Measurements from ENCODE around the gene RSRC1.
"Not testable (repeated sequence)": the region's sequence is repeated elsewhere in the genome, so short reads cannot be mapped to it uniquely, and the experiment has no call there.

The RSRC1 gene

DNA sequence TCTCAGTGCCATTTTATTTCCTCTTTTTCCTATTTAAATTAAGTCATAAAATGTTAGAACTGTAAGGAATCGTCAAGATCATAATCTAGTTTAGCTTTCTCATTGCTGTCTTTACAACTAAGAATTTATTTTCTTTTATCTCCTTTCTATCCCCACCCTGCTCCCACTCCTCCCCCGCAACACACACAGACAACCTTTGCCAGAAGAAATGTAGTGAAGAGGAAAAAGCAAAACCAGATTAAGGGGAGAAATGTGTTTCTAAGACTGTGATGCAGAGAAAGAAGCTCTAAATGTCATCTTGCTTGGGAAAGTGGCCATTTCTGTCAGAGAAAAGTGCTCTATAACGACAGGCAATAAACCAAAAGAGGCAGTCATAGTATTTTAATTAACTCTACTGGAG lies 382.8 kb downstream of the RSRC1 start:
- H3K4me3 ChIP-seq (ENCODE audit: low read depth, low read length), result no peak overlapping the region
- DNase-seq (ENCODE audit: low read depth), result no peak
- TF ChIP-seq, protein P1, sequence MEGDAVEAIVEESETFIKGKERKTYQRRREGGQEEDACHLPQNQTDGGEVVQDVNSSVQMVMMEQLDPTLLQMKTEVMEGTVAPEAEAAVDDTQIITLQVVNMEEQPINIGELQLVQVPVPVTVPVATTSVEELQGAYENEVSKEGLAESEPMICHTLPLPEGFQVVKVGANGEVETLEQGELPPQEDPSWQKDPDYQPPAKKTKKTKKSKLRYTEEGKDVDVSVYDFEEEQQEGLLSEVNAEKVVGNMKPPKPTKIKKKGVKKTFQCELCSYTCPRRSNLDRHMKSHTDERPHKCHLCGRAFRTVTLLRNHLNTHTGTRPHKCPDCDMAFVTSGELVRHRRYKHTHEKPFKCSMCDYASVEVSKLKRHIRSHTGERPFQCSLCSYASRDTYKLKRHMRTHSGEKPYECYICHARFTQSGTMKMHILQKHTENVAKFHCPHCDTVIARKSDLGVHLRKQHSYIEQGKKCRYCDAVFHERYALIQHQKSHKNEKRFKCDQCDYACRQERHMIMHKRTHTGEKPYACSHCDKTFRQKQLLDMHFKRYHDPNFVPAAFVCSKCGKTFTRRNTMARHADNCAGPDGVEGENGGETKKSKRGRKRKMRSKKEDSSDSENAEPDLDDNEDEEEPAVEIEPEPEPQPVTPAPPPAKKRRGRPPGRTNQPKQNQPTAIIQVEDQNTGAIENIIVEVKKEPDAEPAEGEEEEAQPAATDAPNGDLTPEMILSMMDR (IDR thresholded peaks at IDR 0.05; ENCODE audit: low read depth, low read length, missing control alignments), result no peak

DNA sequence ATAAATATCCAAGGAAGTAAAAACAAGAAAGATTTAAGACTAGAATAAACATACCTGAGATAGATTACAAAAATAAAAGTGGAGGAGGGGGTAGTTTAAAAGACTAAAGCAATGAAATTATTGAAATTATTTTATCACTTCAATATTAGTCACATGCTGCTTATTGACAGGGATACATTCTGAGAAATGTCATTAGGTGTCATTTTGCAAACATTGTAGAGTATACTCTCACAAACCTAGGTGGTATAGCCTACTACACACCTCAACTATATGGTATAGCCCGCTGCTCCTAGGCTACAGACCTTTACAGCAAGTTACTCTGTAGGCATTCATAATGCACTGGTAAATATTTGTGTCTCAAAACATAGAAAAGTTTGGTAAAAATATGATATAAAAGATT lies 384.0 kb downstream of the RSRC1 start:
- DNase-seq (ENCODE audit: low read depth), result no peak
- TF ChIP-seq, protein P1 (IDR thresholded peaks at IDR 0.05; ENCODE audit: low read depth, low read length, missing control alignments), result no peak
- no peak overlapping the region for H3K4me3 ChIP-seq (ENCODE audit: low read depth, low read length)

DNA sequence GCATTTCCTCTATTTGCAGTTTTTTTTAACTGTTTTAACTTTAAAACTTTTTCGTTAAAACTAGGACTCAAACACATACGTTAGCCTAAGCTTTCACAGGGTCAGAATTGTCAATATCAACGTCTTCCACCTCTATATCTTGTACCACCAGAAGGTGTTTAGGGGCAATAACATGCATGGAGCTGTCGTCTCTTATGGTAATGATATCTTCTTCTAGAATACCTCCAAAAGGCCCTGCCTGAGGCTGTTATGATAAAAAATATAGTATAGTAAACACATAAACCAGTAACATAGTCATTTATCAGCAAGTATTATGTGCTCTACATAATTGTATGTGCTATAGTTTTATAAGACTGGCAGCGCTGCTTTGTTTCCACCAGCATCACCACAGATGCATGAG lies 384.8 kb downstream of the RSRC1 start:
- TF ChIP-seq, protein P1 (IDR thresholded peaks at IDR 0.05; ENCODE audit: low read depth, low read length, missing control alignments), result no peak
- no peak overlapping the region for H3K4me3 ChIP-seq (ENCODE audit: low read depth, low read length)
- no peak for DNase-seq (ENCODE audit: low read depth)

DNA sequence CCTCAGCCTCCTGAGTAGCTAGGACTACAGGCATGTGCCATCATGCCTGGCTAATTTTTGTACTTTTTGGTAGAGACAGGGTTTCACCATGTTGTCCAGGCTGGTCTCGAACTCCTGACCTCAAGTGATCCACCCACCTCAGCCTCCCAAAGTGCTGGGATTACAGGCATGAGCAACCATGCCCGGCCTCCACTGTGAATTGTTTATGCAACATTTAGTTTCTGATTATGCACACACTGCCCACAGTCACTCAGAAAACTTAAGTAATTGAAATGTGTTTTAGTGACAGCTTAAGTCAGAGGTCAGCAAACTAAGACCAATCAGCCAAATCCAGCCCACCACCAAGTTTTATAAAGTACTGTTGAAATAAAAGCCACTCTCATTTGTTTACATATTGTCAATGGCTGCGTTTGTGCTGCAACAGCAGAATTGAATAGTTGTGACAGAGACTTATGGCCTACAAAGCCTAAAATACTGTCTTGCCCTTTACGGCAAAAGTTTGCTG lies 385.6 kb downstream of the RSRC1 start:
- H3K4me3 ChIP-seq (ENCODE audit: low read depth, low read length); DNase-seq (ENCODE audit: low read depth): not testable (repeated sequence)

DNA sequence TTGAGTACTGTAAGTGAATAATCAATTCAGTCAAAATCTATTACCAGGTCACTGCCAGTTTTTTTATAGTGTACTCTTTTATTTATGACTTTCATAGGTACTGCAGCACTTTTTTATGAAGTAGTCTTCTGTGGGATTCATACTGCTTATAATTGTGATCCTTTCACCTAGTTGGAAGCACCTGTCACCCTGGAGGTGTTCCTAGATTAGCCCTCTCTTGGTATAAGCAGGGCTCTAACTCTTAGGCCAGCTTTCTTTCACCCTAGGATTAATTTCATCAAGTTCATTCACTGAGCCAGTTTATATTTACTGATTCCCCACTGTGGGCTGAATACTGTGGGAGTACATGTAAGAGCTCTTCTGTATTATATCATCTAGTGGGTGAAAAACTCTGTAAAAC lies 395.2 kb downstream of the RSRC1 start:
- no peak for DNase-seq (ENCODE audit: low read depth)
- TF ChIP-seq, protein P1 (IDR thresholded peaks at IDR 0.05; ENCODE audit: low read depth, low read length, missing control alignments), result no peak
- no peak overlapping the region for H3K4me3 ChIP-seq (ENCODE audit: low read depth, low read length)

DNA sequence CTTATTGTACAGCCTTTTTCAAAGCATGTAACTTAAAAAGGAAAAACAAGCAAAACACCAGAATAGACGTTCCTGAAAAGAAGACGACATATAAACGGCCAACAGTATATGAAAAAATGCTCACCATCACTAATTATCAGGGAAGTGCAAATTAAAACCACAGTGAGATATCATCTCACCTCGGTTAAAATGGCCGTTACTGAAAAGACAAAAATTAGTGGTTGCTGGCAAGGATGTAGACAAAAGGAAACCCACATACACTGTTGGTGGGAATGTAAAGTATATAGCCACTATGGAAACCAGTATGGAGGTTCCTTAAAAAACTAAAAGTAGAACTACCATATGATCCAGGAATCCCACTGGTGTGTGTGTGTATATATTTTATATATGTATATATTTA lies 396.6 kb downstream of the RSRC1 start:
- no peak for DNase-seq (ENCODE audit: low read depth)
- H3K4me3 ChIP-seq (ENCODE audit: low read depth, low read length), result no peak overlapping the region
- TF ChIP-seq, protein P1 (IDR thresholded peaks at IDR 0.05; ENCODE audit: low read depth, low read length, missing control alignments), result no peak

DNA sequence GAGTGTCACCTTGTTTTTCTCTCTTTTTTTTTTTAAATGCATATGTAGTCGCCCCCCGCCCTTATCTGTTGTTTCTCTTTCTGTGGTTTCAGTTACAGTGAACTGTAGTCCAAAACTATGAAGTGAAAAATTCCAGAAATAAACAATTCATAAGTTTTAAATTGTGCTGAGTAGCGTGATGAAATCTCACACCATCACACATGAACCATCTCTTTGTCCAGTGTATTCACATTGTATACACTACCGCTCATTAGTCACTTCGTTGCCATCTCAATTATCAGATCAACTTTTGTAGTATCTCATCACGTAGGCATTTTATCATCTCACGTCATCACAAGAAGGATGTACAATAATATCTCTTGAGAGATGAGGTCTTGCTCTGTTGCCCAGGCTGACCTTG lies 398.6 kb downstream of the RSRC1 start:
- TF ChIP-seq, protein P1 (IDR thresholded peaks at IDR 0.05; ENCODE audit: low read depth, low read length, missing control alignments), result no peak
- H3K4me3 ChIP-seq (ENCODE audit: low read depth, low read length), result no peak overlapping the region
- no peak for DNase-seq (ENCODE audit: low read depth)

Data from GM12864 (cell line).